Esophagus (tissue), 2 donors: ENCODE measurements around the gene WDR7. TPM values are rescaled to one million over a fixed set of nuclear protein-coding genes. Genes with fewer than 3 reads are reported as not detected.

Experiments
- H3K27ac ChIP-seq, 2 donors: one replicate each; pipeline ENCODE4 v1.5.1; 2013; ENCODE audit warnings: low read depth in 2 of 2, mild to moderate bottlenecking in 2 of 2, inconsistent platforms in 1 of 2, low read length in 1 of 2, moderate library complexity in 1 of 2
- H3K27me3 ChIP-seq, 2 donors: one replicate each; pipeline ENCODE4 v1.6.1; 2013; ENCODE audit warnings: low read length in 2 of 2, control low read depth in 1 of 2, mild to moderate bottlenecking in 1 of 2; ENCODE audit not compliant: insufficient read depth in 2 of 2, control insufficient read depth in 1 of 2
- H3K36me3 ChIP-seq, 2 donors: one replicate each; pipeline ENCODE4 v1.6.1; 2013; ENCODE audit warnings: low read length in 1 of 2; ENCODE audit not compliant: control insufficient read depth in 2 of 2, insufficient read depth in 2 of 2
- H3K4me1 ChIP-seq, 2 donors: one replicate each; pipeline ENCODE4 v1.6.1; 2013; ENCODE audit warnings: low read length in 1 of 2; ENCODE audit not compliant: control insufficient read depth in 2 of 2, insufficient read depth in 2 of 2
- H3K4me3 ChIP-seq, 2 donors: one replicate each; pipeline ENCODE4 v1.5.1; 2013; ENCODE audit warnings: low read length in 2 of 2, mild to moderate bottlenecking in 2 of 2, low read depth in 1 of 2, moderate library complexity in 1 of 2
- H3K9me3 ChIP-seq, 2 donors: one replicate each; pipeline ENCODE4 v1.6.1; 2013; ENCODE audit warnings: mild to moderate bottlenecking in 2 of 2, low read depth in 1 of 2, low read length in 1 of 2, moderate library complexity in 1 of 2; ENCODE audit not compliant: control insufficient read depth in 2 of 2, insufficient read depth in 1 of 2
- WGBS, 2 donors: extraction: QIAGEN DNeasy Blood & Tissue Kit; methylation state at CpG; one replicate each; pipeline ENCODE4 v1.1.7; 2013; 5-methylcytosine and 5-hydroxymethylcytosine counted together
- polyA plus RNA-seq, 2 donors: library from polyadenylated mRNA; stranded (reverse); fragments of 200-250 nt; gene quantifications; one replicate each; pipeline ENCODE4 v1.2.3, GENCODE V29; 2013
- donor health status: healthy with polysubstance abuse.
- donor health status: Bipolar disorder and iron deficiency.

Gene WDR7
- polyA plus RNA-seq, 2 donors, result 2.2 to 2.8 TPM

- H3K4me1 ChIP-seq, result no peaks in the 10 kb centered on the region
- no peak overlapping the region for H3K27ac ChIP-seq
- H3K9me3 ChIP-seq, result no peaks in the 10 kb centered on the region
- no peaks in the 10 kb centered on the region for H3K36me3 ChIP-seq
- no peak overlapping the region for H3K4me3 ChIP-seq
- WGBS, 2 donors, result 75 to 78% methylated on average over 8 of the region's 8 CpGs
- H3K27me3 ChIP-seq, result no peaks in the 10 kb centered on the region
Observed at GRCh38 chr18:56672391-56672790, 21.2 kb downstream of the WDR7 start.

GRCh38 chr18:56672981-56673380, 21.8 kb downstream of the WDR7 start:
- 78 to 80% methylated on average over 3 of the region's 3 CpGs for WGBS, 2 donors
- Histone ChIP-seq H3K4me3 (no peak overlapping the region), H3K27me3 (no peaks in the 10 kb centered on the region), H3K4me1 (no peaks in the 10 kb centered on the region), H3K36me3 (no peaks in the 10 kb centered on the region), H3K9me3 (no peaks in the 10 kb centered on the region), H3K27ac (no peak overlapping the region)

GRCh38 chr18:56676639-56677038, 25.5 kb downstream of the WDR7 start:
- Histone ChIP-seq H3K9me3 (no peaks in the 10 kb centered on the region), H3K4me1 (no peaks in the 10 kb centered on the region), H3K36me3 (no peaks in the 10 kb centered on the region), H3K27ac (no peak overlapping the region), H3K27me3 (no peaks in the 10 kb centered on the region), H3K4me3 (no peak overlapping the region)
- 72 to 82% methylated on average over 2 of the region's 2 CpGs for WGBS, 2 donors

GRCh38 chr18:56678836-56679565, 27.8 kb downstream of the WDR7 start:
- no peak overlapping the region for H3K4me3 ChIP-seq
- WGBS, 2 donors, result 90 to 94% methylated on average over 4 of the region's 4 CpGs

GRCh38 chr18:56684277-56684676, 33.1 kb downstream of the WDR7 start:
- no peaks in the 10 kb centered on the region for H3K36me3 ChIP-seq
- H3K4me3 ChIP-seq, result no peak overlapping the region
- H3K27me3 ChIP-seq, result no peaks in the 10 kb centered on the region
- WGBS, 2 donors, result 96 to 97% methylated on average over 3 of the region's 3 CpGs
- H3K27ac ChIP-seq, result no peak overlapping the region
- no peaks in the 10 kb centered on the region for H3K9me3 ChIP-seq
- no peaks in the 10 kb centered on the region for H3K4me1 ChIP-seq

More at GRCh38 chr18:56678836-56679565, 27.8 kb downstream of the WDR7 start:
- H3K9me3 ChIP-seq, result no peaks in the 10 kb centered on the region
- H3K27me3 ChIP-seq, result no peaks in the 10 kb centered on the region
- no peaks in the 10 kb centered on the region for H3K36me3 ChIP-seq
- H3K27ac ChIP-seq, result no peak overlapping the region
- no peaks in the 10 kb centered on the region for H3K4me1 ChIP-seq

GRCh38 chr18:56691530-56691929, 40.4 kb downstream of the WDR7 start:
- no peaks in the 10 kb centered on the region for H3K36me3 ChIP-seq
- H3K27me3 ChIP-seq, result no peaks in the 10 kb centered on the region
- H3K4me3 ChIP-seq, result no peak overlapping the region
- no peaks in the 10 kb centered on the region for H3K4me1 ChIP-seq
- WGBS, 2 donors, result 97 to 98% methylated on average over 2 of the region's 2 CpGs
- no peak overlapping the region for H3K27ac ChIP-seq
- no peaks in the 10 kb centered on the region for H3K9me3 ChIP-seq

- 68 to 75% methylated on average over 2 of the region's 2 CpGs for WGBS, 2 donors
- Histone ChIP-seq H3K9me3 (no peaks in the 10 kb centered on the region), H3K36me3 (no peaks in the 10 kb centered on the region), H3K27me3 (no peaks in the 10 kb centered on the region), H3K27ac (no peak overlapping the region), H3K4me3 (no peak overlapping the region), H3K4me1 (no peaks in the 10 kb centered on the region)
Observed at GRCh38 chr18:56696966-56697365, 45.8 kb downstream of the WDR7 start.

- WGBS, 2 donors, result 54 to 56% methylated on average over 5 of the region's 5 CpGs
- no peak overlapping the region for H3K27ac ChIP-seq
- H3K27me3 ChIP-seq, result no peaks in the 10 kb centered on the region
- H3K4me1 ChIP-seq, result no peaks in the 10 kb centered on the region
- H3K9me3 ChIP-seq, result no peaks in the 10 kb centered on the region
- no peak overlapping the region for H3K4me3 ChIP-seq
- no peaks in the 10 kb centered on the region for H3K36me3 ChIP-seq
Observed at GRCh38 chr18:56702946-56703345, 51.8 kb downstream of the WDR7 start.

GRCh38 chr18:56709463-56709862, 58.3 kb downstream of the WDR7 start:
- Histone ChIP-seq H3K4me3 (no peak overlapping the region), H3K36me3 (no peaks in the 10 kb centered on the region), H3K4me1 (no peaks in the 10 kb centered on the region), H3K27me3 (no peaks in the 10 kb centered on the region), H3K27ac (no peak overlapping the region), H3K9me3 (no peaks in the 10 kb centered on the region)
- 37 to 38% methylated on average over 2 of the region's 2 CpGs for WGBS, 2 donors

- no peaks in the 10 kb centered on the region for H3K36me3 ChIP-seq
- no peak overlapping the region for H3K27ac ChIP-seq
- no peaks in the 10 kb centered on the region for H3K9me3 ChIP-seq
- no peaks in the 10 kb centered on the region for H3K4me1 ChIP-seq
- no peaks in the 10 kb centered on the region for H3K27me3 ChIP-seq
- 88 to 92% methylated on average over 2 of the region's 2 CpGs for WGBS, 2 donors
- H3K4me3 ChIP-seq, result no peak overlapping the region
Observed at GRCh38 chr18:56711708-56712445, 60.7 kb downstream of the WDR7 start.
